Measurements from ENCODE around the gene HECW1. TPM values are rescaled to one million over a fixed set of nuclear protein-coding genes. Genes with fewer than 3 reads are reported as not detected.
A peak's percentile ranks its signal among the peaks of the same experiment; 100 is the strongest.

Gene HECW1
- total RNA-seq, 1 donor from 2014 or later, result not detected

DNA sequence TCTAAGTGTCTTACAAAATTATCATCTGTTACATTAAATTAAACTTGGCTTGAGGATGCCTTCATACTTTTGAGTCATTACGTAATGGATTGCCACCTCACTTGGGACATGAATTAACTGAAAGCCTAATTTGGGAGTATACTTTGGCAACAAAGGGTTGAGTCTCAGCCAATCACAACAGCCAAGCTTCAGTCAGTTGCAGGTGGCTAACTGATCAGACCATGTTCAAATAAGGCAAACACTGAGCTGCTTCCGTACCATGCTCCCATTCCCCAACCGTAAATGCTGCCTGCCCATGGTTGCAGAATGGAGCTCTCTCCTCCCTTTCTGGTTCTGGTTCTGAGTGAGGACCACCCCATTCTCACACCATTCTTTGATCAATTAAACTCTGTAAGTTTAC is 377.6 kb downstream of the HECW1 start:
- peak in 1 of 2 donors; percentile 26 for DNase-seq (ENCODE audit: low read depth in 2 of 2)

DNA sequence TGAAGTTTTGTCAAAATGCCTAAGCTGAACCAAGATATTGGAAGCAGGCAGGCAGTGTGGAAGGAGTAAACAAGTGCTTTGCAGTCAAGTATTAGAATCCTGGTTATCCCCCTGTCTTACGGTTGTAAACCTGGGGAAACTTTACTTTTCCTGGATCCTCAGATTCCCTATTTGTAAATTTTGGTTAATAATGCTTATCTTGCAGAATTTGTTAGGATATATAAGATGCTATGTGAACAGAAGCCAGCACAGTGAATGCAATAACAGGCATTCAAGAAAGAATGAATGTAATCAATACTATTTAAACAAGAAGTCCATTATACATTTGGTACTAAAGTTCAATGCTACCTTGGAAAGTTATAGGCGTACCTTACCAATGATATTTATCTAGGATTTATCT is 378.7 kb downstream of the HECW1 start:
- no peak for DNase-seq (ENCODE audit: low read depth in 2 of 2)

DNA sequence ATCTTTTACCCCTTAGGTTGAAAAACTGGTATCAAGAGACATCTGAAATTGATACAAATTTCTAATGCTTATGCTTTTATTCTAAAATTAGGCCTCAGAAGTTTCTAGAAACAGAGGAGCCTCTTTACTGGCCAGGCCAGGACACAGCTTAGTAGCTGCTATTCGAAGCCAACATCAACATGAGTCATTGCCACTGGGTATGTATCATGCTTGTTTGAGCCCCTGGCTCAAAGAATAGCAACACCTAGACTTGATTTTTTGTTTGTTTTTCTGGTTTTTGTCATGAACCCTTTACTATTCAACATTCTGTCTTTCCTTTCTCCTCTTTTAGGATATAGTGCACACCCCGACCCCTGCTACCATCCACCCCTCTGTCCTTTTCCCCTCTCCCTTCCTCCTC is 379.5 kb downstream of the HECW1 start:
- peak; percentile 41 to 55 for DNase-seq (ENCODE audit: low read depth in 2 of 2)

DNA sequence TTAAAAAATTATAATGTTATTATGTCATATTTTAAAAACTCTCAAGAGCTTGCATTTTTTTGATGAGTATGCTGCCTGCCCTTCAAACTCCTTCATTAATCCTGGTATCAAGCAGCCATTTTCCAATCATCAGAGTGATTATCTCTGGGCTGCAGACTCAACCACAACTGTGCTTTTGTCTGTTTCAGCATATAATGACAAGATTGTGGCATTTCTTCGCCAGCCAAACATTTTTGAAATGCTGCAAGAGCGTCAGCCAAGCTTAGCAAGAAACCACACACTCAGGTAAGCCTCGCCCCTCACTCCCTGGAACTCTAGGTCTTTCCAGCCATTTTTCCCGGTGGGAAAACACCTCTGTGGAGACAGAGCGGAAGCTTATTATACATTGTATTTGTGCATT is 380.4 kb downstream of the HECW1 start:
- DNase-seq (ENCODE audit: low read depth in 2 of 2), result no peak

DNA sequence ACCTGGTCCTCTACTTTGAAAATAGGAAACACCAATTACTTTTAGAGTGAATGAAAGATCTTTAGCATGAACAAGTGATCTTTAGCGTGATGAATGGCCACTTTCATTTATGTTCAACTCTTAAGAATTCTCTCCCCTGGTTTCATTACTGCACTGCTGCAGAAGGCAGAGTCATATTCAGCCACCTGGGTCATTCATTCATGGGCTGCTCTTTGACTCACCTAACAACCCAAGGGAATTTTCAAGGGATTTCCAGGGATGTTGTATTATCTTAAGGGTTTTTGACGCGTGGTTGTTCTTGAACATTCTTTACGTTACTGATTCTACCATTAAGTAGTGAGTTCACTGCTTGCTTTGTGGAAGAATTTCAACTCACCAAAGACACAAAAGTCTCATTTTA is 383.1 kb downstream of the HECW1 start:
- no peak for DNase-seq (ENCODE audit: low read depth in 2 of 2)

GRCh38 chr7:43496596-43496995 is 384.1 kb downstream of the HECW1 start:
- no peak for DNase-seq (ENCODE audit: low read depth in 2 of 2)

DNA sequence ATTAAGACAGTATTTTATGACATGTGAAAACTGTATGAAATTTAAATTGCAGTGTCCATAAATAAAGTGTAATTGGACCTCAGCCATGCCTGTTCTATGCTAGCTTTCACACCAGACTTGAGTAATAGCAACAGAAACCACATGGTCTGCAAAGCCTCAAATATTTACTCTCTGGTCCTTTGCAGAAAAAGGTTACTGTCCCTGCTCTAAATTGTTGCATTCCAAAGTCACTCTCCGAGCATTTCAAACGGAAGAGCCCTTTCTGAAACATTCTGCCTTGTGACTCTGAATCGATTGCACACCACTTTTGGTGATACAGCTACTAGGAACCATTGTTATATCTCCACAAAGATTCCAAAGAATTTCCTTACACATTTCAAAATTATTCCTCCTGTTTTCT is 389.4 kb downstream of the HECW1 start:
- DNase-seq (ENCODE audit: low read depth in 2 of 2), result no peak

- no peak for DNase-seq (ENCODE audit: low read depth in 2 of 2)
Observed at GRCh38 chr7:43502941-43503340, 390.5 kb downstream of the HECW1 start.

GRCh38 chr7:43505412-43505811 is 393.0 kb downstream of the HECW1 start:
- no peak for DNase-seq (ENCODE audit: low read depth in 2 of 2)

- no peak for DNase-seq (ENCODE audit: low read depth in 2 of 2)
Observed at GRCh38 chr7:43506460-43506859, 394.0 kb downstream of the HECW1 start.

DNA sequence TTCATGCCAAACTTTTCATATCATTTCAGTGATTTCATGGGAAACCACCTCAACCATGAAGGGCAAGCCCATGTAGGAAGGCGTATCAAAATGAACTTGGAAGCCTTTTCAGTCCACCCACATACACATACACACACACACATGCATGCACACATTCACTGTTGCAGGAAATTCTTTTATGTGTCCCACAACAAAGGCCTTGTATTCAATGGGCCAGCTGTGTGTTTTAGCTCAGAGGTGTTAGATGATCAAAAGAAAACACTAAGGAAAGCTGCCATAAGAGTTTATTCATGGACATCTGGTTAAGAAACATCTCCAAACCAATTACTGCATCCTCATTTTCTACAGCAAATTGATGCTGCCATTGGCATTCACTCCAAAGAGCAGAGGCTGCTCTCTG is 396.0 kb downstream of the HECW1 start:
- no peak for DNase-seq (ENCODE audit: low read depth in 2 of 2)

DNA sequence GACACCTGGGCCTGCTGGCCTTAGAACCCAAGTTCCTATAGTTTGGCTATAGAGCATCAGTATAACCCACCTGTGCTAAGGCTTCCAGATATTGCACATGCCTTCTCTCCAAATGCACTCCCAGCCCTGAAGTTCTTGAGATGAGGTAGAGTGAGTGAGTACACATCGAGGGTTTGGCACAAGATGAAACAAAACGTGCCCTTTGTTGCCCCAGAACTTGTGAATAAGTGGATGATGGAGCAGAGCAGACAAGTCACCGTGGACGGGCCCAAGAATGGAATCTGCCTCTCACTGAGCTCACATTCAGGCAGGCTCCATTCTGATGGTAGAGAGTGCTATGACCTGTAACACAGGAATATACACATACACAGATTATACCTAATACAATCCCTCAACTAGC is 397.5 kb downstream of the HECW1 start:
- DNase-seq (ENCODE audit: low read depth in 2 of 2), result no peak

DNA sequence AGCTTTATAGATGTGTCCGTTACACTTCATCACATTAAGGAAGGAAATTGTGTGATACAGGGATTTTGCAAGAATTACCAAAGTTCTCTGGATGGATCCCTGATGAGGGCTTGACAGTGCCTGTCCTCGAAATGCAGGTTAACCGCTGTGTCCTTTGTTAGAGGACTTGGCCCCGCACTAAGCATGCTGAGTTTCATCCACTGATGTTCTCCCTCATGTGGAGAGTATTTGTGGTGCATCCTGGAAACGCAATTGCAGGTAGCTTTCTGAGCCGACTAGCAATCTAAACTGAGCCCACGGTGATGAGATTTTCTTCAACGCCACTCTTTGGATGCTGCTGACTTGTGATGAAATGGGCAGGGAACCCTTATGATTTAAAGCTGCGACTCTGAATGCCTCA is 398.6 kb downstream of the HECW1 start:
- no peak for DNase-seq (ENCODE audit: low read depth in 2 of 2)

DNA sequence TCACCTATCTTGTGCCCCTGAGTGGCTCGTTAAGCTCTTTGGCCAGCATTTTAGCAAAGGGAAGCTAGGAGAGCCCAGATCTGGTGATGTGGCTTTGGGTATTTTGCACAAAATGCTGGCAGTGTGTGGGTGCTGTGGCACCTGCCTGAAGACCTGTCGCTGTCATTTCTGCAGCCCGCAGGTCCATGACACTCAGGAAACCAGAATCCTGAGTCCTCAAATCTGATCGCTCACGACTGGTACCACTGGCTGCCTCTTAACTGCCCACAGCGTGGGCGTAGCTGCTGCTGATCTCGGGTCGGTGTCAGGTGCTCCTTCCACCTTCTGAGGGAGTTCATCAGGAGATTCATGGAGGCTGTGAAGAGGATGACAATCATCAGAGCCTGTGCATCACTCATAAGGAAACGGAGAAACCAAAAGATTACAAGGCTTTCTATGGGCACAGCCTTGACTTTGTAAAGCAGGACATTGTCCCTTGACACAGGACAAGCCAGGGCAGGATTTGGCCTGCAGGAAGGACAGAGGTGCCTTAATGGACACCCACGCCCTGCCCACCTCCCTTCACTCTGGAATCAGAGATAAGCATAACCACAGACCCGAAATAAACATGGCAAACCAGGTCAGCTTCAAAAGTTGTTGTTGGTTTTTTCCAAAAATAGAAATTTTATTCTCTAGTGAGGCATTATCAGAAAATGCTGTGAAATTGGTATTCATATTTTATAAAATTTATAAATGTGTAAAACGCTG is 399.5 kb downstream of the HECW1 start:
- DNase-seq (ENCODE audit: low read depth in 2 of 2), result no peak

GRCh38 chr7:43513251-43513650 is 400.8 kb downstream of the HECW1 start:
- DNase-seq (ENCODE audit: low read depth in 2 of 2), result no peak

GRCh38 chr7:43516581-43517342 is 404.3 kb downstream of the HECW1 start:
- no peak for DNase-seq (ENCODE audit: low read depth in 2 of 2)

DNA sequence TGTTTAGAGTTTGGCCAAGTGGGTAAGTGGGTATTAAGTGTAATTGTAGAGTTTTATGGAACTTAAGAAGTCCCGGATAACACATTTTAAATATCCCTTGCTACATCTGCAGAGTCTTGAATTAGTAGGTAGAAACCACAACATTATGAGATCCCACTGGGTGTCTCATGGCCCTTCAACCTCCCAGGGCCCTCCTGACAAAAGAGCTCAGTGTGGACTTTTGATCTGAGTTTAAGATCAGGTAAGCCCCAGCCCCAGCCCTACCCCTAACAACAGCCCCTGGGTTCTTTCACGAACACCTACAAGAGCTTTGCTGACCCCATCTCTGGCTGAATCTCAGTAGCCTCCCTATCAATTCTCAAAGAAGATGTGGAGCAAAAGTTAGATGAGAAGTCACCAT is 405.0 kb downstream of the HECW1 start:
- DNase-seq (ENCODE audit: low read depth in 2 of 2), result no peak

DNA sequence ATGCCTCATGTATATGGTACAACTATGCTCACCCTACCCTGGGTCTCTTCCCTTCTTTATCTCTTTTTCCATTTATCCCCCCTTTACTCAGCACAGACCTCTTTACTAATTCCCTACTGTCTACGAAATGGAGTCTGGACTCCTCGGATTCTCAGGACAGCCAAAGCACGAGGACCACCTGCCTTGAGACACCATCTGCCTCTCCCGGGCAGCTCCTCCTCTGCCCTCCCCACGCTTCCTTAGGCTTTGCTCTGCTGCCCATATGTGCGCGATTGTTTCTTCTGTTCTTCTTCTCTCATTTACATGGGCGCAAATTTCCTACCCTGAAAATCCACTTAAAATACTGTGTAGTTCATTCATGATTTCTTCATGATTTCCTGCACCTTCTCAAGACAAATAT is 407.8 kb downstream of the HECW1 start:
- DNase-seq (ENCODE audit: low read depth in 2 of 2), result no peak

DNA sequence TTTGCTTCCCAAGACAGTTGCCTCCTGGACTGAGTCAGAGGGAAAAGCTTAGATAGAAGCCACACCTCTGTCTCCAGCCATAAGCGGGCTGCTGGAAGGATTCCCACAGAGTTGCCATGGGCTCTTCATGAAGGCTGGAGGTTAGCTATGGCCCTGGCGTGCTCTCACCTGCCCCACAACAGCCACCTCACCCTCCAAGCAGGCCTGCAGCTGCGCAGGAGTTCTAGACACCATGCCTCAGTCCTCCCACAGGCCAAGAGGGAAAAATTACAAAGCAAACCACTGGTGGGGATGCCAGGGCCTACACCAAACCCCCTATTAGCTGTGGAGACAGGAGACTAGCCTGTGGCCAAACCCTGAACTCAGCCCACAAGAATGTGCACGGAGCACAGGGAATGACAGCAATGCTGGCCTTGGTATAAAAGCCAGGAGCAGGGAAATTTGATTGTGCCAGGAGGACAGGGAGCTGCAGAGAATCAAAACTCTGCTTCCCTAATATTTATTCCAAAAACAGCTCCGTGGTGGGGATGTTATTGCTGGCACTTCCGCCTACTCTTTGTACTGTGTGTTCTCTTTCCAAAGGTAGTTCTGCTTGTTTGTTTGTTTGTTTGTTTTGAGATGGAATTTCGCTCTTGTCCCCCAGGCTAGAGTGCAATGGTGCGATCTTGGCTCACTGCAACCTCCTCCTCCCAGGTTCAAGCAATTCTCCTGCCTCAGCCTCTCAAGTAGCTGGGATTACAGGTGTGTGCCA is 410.1 kb downstream of the HECW1 start:
- DNase-seq (ENCODE audit: low read depth in 2 of 2), result no peak

GRCh38 chr7:43528576-43529354 is 416.3 kb downstream of the HECW1 start:
- DNase-seq (ENCODE audit: low read depth in 2 of 2), result no peak

GRCh38 chr7:43530553-43531410 is 418.3 kb downstream of the HECW1 start:
- DNase-seq (ENCODE audit: low read depth in 2 of 2), result no peak

All from lung microvascular endothelial cell (primary cell).